ENCODE results near the gene AFAP1.

The AFAP1 gene

GRCh38 chr4:7841071-7841470 lies 98.6 kb downstream of the AFAP1 start:
- DNase-seq (ENCODE audit: low read depth) = no peak

GRCh38 chr4:7839856-7840255 lies 99.8 kb downstream of the AFAP1 start:
- no peak for DNase-seq (ENCODE audit: low read depth)

DNA sequence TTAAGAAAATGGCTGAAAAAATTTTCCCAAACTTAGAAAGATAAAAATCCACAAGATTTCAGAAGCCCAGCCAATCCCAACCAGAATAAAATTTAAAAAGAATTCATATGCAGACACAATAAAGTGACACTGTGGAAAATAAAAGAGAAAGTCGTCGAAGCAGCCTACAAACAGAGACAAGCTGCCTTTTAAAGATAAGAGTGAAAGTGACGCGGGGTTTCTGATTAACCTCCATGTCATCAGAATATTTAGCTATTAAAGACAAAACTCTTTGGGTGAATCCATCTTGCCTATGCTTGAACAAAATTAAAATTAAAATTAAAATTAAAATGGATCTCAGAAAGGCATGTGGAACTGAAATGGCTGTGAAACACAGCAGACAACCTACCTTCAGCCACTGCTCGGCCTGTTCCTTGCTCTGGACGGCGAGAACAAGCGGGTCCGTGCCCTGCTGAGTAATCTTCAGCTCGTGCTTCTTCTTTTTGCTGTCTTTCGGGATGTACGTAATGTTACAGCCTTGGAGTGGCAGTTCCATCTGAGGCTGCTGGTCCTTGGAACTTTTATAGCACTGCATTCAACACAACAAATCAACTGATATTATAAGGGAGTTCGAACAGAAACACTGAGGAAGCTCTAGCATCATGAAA lies 101.4 kb downstream of the AFAP1 start:
- DNase-seq (ENCODE audit: low read depth) = no peak

GRCh38 chr4:7837597-7838135 lies 102.0 kb downstream of the AFAP1 start:
- no peak for DNase-seq (ENCODE audit: low read depth)

- no peak for DNase-seq (ENCODE audit: low read depth)
Observed at GRCh38 chr4:7831858-7832730, 107.6 kb downstream of the AFAP1 start.

DNA sequence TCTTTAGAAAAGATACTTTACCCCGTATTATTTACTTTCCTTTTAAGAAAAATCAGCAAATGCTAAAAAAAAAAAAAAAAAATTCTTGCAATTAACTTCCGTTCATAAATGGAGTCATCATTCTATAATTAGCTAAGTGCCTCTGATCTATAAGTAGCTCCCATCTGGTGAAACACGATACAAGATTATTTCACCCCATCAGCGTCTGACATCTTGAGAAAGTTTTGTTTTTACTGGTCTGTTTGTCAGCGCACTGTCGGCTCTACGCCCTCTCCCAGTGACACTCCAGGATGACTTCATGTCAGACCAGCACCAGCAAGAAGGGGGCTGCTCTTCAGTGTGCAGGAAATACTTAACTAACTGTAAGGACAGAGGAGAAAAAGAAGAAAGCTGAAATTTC lies 108.3 kb downstream of the AFAP1 start:
- DNase-seq (ENCODE audit: low read depth) = peak; percentile 34

- no peak for DNase-seq (ENCODE audit: low read depth)
Observed at GRCh38 chr4:7830747-7831146, 108.9 kb downstream of the AFAP1 start.

DNA sequence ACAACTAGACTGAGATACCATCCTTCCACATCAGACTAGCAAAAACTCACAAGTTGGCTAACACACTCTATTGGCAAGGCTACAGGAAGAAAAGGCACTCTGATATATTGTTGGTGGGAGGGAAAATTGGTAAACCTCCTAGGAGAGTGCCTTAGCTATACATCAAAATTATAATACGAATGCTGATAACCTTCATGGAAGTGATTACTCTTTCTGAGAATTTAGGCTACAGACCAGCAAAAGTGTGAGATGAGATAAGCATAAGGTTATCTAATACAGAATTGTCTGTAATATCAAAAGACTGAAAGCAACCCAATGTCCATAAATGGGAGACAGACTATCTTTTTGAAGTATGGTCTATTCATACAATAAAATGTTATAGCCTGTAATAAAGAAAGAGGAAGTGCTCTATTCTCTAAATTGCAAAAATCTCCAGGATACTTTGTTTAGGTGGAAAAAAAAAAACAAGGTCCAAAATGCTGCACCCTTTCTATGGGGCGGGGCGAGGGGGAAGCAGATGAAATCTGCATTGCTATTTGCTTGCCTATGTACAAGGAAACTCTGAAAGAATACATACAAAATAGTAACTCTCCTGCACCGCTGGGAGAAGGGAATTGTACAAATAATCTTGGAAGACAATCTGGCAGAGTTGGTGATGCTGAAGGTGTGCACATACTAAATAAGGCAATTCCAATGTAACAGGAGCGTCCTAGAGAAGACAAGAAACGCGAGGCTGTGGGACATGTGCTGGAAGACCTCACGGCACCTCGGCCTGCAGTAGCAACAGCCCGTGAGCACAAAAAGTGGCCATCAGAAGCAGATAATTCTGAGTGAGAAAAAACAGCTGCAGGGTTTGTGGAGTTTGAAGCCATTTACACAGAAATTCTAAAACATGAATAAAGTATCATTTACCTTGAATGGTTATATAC lies 109.7 kb downstream of the AFAP1 start:
- DNase-seq (ENCODE audit: low read depth) = no peak

DNA sequence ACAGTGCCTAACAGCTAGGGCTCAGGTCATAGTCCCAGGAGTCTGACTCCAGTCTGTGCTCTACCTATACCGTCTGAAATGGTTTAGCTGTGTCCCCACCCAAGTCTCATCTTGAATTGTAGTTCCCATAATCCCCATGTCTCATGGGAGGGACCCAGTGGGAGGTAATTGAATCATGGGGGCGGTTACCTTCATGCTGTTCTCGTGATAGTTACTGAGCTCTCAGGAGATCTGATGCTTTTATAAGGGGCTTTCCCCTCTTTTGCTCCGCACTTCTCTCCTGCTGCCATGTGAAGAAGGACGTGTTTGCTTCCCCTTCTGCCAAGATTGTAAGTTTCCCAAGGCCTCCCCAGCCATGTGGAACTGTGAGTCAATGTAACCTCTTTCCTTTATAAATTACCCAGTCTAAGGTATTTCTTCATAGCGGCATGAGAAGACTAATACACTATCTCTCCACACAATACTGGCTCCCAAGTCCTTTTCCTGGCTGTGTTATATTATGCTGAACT lies 110.8 kb downstream of the AFAP1 start:
- peak; percentile 66 for DNase-seq (ENCODE audit: low read depth)

DNA sequence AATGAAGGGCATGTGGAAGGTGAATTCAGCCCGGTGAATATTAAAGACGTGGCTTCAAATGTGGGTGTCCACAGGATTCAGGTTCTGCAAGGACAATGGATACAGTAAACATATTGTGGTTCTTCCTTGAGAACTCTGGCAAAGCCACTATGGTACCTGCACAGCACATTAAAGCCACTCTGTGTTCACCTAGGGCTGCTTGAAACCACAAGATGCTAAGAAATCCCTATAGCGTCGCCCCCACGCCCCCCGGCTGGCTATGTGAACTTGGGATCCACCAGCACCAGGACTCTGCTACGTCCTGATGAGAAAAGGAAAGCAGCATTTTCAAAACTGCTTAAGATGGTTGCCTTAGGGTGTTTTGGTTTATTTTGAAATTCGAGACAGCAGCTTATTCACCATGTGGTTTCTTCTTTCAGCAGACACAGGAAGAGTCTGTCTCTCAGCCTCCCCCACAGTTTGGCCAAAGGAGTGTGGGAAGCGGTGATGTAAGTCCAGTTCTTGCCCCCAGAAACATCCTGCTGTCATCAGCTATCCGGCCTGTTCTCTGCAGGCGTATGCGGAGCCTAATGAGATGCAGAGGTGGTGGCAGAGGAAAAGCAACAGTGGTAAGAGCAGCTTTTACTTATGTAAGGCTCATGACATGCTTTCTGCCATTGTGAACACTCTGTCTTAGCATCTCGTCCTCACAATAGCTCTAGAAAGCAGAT lies 111.5 kb downstream of the AFAP1 start:
- peak; percentile 96 for DNase-seq (ENCODE audit: low read depth)

DNA sequence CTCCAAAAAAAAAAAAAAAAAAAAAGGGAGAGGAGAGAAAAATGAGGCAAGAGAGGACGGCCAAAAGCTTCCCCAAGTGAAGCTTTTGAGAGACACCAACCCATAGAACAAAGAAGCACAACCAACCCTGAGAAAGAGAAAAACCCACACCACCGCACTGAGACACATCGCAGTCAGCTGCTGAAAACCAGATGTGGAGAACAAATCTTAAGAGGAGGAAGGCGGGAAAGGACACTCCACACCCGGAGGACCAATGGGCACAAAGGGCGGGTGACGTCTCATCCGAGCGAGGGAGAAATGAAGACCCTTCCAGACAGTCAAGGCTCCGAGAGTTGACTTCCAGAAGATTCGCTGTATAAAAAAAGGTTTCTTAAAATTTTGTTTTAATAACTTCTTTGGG lies 112.1 kb downstream of the AFAP1 start:
- DNase-seq (ENCODE audit: low read depth) = no peak

- no peak for DNase-seq (ENCODE audit: low read depth)
Observed at GRCh38 chr4:7826909-7827306, 112.8 kb downstream of the AFAP1 start.

DNA sequence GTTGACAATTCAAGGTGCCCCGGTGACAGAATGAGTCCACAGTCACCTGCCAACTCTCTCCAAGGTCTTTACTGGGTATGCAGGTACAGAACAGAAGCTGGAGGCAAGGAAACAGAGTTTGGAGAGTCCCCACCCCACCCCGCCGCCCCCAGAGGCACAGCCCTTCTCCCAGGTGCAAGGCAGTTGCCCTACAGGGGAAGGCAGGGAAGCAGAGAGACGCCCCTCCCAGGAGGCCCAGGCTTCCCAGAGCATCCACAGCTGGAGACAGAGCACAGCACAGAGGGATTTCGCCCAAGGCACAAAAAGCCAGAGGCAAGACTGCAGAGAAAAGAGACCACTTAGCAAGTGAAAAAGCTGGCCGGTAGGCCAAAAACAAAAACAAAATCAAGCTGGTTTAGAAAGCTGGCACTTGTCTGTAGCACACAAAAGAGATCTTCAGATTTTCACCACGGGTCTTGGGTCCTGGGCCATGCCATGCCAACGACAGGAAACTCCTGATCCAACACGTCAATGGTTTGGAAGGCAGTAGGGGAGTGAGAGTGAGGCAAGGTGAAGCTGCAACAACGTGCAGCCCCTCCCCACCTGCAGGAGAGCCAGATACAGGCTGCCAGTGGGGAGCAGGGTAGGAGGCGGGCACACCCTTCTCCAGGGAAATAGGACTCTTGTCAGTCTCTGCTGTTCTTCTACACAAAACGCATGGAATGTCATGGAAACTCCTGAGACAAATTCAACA lies 113.3 kb downstream of the AFAP1 start:
- no peak for DNase-seq (ENCODE audit: low read depth)

- no peak for DNase-seq (ENCODE audit: low read depth)
Observed at GRCh38 chr4:7824218-7824617, 115.4 kb downstream of the AFAP1 start.

DNA sequence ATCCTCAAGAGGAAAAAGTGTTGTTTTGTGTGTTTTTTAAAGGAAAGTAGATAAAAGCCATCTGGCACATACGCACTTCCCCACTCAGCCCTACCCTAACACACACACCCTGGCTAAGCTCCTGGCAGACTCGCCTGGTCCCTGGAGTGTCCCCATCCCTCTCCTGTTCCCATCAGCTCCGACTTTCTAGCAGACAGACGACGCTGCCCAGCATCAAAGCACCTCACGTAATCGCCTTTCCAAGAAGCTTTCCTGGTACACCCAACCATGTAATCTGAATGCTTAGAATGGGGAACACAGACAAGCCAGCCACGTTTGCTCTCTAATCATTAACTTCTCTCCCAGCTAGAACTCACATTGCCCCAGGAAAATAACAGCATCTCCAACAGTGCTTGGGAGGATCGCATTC lies 116.2 kb downstream of the AFAP1 start:
- no peak for DNase-seq (ENCODE audit: low read depth)

GRCh38 chr4:7822877-7823276 lies 116.8 kb downstream of the AFAP1 start:
- no peak for DNase-seq (ENCODE audit: low read depth)

- no peak for DNase-seq (ENCODE audit: low read depth)
Observed at GRCh38 chr4:7822137-7822505, 117.5 kb downstream of the AFAP1 start.

DNA sequence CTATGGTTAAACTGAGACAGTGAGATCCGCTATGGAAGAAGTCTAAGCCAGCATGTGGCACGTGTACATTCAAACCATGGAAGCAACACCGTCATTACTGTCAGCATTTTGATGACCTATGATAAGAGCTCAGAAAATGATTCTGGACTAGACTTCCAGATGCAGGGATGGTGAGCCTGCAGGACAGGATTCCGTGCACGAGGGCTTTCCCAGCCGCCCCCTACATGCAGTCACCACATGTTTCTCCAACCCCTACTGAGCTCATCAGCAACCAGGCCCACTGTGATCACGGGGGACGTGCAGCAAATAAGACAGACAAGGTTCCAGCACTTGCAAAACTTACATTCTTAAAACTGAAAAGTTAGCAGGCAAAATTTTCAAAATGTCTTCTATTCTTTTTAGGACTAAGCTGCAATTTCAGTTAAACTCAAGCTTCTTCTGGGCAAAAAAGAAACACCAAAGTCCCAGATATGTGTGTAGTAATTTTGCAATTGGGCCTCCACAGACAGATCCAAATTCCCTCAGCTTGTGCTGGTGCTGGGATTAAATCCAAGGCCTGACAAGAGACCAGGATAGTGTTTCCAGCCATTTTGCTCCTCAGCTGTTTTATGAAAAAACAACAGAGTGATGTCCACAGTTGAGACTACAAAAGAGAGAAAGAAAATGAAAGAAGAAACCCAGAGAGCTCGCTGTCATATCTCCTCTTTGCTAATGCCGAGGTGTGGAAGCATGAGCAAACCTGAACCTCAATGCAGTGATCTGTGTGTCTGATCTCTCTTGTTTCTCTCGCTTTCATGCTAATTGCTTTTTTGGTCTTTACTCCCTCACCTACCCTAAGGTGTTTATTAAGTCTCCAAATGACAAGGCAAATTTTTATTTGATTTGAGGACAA lies 118.2 kb downstream of the AFAP1 start:
- no peak for DNase-seq (ENCODE audit: low read depth)

GRCh38 chr4:7820031-7820818 lies 119.4 kb downstream of the AFAP1 start:
- no peak for DNase-seq (ENCODE audit: low read depth)
